Measurements from ENCODE around the gene OR2B2.
"Not testable (repeated sequence)": the region's sequence is repeated elsewhere in the genome, so short reads cannot be mapped to it uniquely, and the experiment has no call there.

Gene OR2B2

DNA sequence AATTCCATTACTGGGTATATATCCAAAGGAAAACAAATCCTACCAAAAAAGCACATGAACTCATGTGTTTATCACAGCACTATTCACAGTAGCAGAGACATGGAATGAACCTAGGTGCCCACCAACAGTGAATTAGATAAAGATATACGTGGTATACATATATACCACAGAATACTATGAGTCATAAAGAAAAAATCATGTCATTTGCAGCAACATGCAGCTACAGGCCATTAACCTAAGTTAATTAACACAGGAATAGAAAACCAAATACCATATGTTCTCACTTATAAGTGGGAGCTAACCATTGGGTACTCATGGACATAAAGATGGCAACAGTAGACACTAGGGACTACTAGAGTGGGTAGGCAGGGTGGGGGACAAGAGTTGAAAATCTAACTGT lies 4.2 kb downstream of the OR2B2 start:
- no peak overlapping the region for H3K4me3 ChIP-seq (ENCODE audit: severe bottlenecking)
- H3K36me3 ChIP-seq (ENCODE audit: low read depth): no peaks in the 10 kb centered on the region
- H3K4me1 ChIP-seq (ENCODE audit: insufficient read depth, poor library complexity, severe bottlenecking): no peaks in the 10 kb centered on the region
- H3K9me3 ChIP-seq (ENCODE audit: severe bottlenecking): no peaks in the 10 kb centered on the region
- TF ChIP-seq CTCF (IDR thresholded peaks at IDR 0.05; ENCODE audit: poor library complexity, severe bottlenecking): no peak
- H3K27ac ChIP-seq (ENCODE audit: poor library complexity, severe bottlenecking): no peak overlapping the region
- no peaks in the 10 kb centered on the region for H3K27me3 ChIP-seq (ENCODE audit: insufficient read depth, poor library complexity, severe bottlenecking)
- ATAC-seq (ENCODE audit: low read depth) (no peak), DNase-seq (ENCODE audit: low spot score) (no peak)

- no peaks in the 10 kb centered on the region for H3K4me1 ChIP-seq (ENCODE audit: insufficient read depth, poor library complexity, severe bottlenecking)
- ATAC-seq (ENCODE audit: low read depth): peak; percentile 88
- peak overlapping the region; percentile 45 for H3K4me3 ChIP-seq (ENCODE audit: severe bottlenecking)
- no peak for DNase-seq (ENCODE audit: low spot score)
- no peaks in the 10 kb centered on the region for H3K36me3 ChIP-seq (ENCODE audit: low read depth)
- H3K27ac ChIP-seq (ENCODE audit: poor library complexity, severe bottlenecking): no peak overlapping the region
- TF ChIP-seq CTCF (IDR thresholded peaks at IDR 0.05; ENCODE audit: poor library complexity, severe bottlenecking): no peak
- no peaks in the 10 kb centered on the region for H3K27me3 ChIP-seq (ENCODE audit: insufficient read depth, poor library complexity, severe bottlenecking)
- H3K9me3 ChIP-seq (ENCODE audit: severe bottlenecking): no peaks in the 10 kb centered on the region
Measured at GRCh38 chr6:27902335-27903314, 9.6 kb downstream of the OR2B2 start.

DNA sequence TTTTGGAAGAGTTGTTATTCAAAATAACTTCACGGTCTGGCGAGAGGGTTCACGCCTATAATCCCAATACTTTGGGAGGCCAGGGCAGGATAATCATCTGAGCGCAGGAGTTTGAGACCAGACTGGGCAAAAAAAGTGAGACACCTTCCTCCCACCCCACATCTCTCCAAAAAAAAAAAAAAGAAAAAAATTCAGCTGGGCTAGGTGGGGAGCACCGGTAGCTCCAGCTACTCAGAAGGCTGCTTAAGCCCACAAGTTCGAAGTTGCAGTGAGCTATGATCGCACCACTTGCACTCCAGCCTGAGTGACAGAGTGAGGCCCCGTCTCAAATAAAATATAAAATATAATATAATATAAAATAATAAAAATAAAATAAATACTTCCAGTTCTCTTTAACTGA lies 10.4 kb downstream of the OR2B2 start:
- Histone ChIP-seq H3K27me3 (ENCODE audit: insufficient read depth, poor library complexity, severe bottlenecking) (no peaks in the 10 kb centered on the region), H3K27ac (ENCODE audit: poor library complexity, severe bottlenecking) (no peak overlapping the region), H3K36me3 (ENCODE audit: low read depth) (no peaks in the 10 kb centered on the region), H3K4me3 (ENCODE audit: severe bottlenecking) (no peak overlapping the region), H3K9me3 (ENCODE audit: severe bottlenecking) (no peaks in the 10 kb centered on the region), H3K4me1 (ENCODE audit: insufficient read depth, poor library complexity, severe bottlenecking) (no peaks in the 10 kb centered on the region)
- DNase-seq (ENCODE audit: low spot score) (no peak), ATAC-seq (ENCODE audit: low read depth) (no peak)
- TF ChIP-seq CTCF (IDR thresholded peaks at IDR 0.05; ENCODE audit: poor library complexity, severe bottlenecking): no peak

- H3K4me1 ChIP-seq (ENCODE audit: insufficient read depth, poor library complexity, severe bottlenecking); H3K36me3 ChIP-seq (ENCODE audit: low read depth); H3K27ac ChIP-seq (ENCODE audit: poor library complexity, severe bottlenecking); H3K27me3 ChIP-seq (ENCODE audit: insufficient read depth, poor library complexity, severe bottlenecking); H3K4me3 ChIP-seq (ENCODE audit: severe bottlenecking); ATAC-seq (ENCODE audit: low read depth); DNase-seq (ENCODE audit: low spot score); H3K9me3 ChIP-seq (ENCODE audit: severe bottlenecking): not testable (repeated sequence)
Measured at GRCh38 chr6:27900197-27900596, 12.0 kb downstream of the OR2B2 start.

- no peak for TF ChIP-seq CTCF (IDR thresholded peaks at IDR 0.05; ENCODE audit: poor library complexity, severe bottlenecking)
- H3K27me3 ChIP-seq (ENCODE audit: insufficient read depth, poor library complexity, severe bottlenecking): no peaks in the 10 kb centered on the region
- ATAC-seq (ENCODE audit: low read depth): no peak
Measured at GRCh38 chr6:27899543-27899942, 12.7 kb downstream of the OR2B2 start.

More at GRCh38 chr6:27899543-27899942, 12.7 kb downstream of the OR2B2 start:
- Histone ChIP-seq H3K9me3 (ENCODE audit: severe bottlenecking) (no peaks in the 10 kb centered on the region), H3K36me3 (ENCODE audit: low read depth) (no peaks in the 10 kb centered on the region), H3K4me1 (ENCODE audit: insufficient read depth, poor library complexity, severe bottlenecking) (no peaks in the 10 kb centered on the region), H3K4me3 (ENCODE audit: severe bottlenecking) (no peak overlapping the region), H3K27ac (ENCODE audit: poor library complexity, severe bottlenecking) (no peak overlapping the region)
- DNase-seq (ENCODE audit: low spot score): no peak

Measured in RWPE2 (cell line).